ENCODE results near the gene PERP.
"Not testable (repeated sequence)": the region's sequence is repeated elsewhere in the genome, so short reads cannot be mapped to it uniquely, and the experiment has no call there.

PERP gene

DNA sequence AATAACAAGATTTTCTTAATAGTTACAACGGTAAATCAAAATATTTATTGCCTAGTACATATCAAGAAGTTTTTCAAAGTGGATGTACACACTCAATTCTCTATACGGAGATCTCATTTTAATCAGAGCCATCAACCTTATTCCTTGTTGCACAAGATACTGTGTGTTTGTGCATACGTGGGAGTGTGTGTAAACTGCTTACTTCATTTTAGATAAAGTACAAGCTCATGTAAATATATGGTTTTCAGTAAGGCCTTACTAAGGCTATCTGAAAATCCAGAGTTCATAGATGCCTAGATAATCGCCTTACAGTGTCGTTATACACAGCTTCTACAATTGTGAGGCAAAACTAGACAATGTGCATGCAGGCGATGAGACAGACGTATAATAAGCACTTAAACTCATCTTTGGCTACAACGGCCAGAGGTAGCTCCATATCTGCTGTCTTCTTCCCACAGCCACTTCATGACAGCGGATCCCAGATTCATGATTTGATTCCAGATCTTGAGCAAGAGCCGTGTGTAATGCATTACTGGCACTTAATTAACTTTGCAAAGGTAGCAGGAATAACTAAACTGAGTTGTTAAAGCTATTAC lies 2.5 kb downstream of the PERP start:
- peak; percentile 28 for DNase-seq

DNA sequence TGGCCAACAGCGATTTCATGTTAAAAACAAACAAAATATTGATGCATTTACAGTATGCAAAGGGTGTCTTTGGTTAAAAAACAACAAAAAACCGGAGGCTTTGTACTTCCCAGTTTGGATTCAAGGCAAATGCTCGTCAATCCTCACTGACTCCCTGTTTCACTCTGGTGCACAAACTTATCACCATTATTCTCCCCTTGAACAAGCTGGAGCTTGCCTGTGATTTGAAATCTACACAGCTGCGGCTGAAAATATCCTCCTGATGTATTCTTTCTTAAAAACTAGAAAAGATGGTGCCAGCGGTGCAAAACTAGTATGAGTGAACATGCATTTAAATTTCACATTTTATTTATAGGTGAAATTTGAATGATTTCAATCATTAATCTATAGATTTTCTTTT lies 3.3 kb downstream of the PERP start:
- peak; percentile 68 for DNase-seq

DNA sequence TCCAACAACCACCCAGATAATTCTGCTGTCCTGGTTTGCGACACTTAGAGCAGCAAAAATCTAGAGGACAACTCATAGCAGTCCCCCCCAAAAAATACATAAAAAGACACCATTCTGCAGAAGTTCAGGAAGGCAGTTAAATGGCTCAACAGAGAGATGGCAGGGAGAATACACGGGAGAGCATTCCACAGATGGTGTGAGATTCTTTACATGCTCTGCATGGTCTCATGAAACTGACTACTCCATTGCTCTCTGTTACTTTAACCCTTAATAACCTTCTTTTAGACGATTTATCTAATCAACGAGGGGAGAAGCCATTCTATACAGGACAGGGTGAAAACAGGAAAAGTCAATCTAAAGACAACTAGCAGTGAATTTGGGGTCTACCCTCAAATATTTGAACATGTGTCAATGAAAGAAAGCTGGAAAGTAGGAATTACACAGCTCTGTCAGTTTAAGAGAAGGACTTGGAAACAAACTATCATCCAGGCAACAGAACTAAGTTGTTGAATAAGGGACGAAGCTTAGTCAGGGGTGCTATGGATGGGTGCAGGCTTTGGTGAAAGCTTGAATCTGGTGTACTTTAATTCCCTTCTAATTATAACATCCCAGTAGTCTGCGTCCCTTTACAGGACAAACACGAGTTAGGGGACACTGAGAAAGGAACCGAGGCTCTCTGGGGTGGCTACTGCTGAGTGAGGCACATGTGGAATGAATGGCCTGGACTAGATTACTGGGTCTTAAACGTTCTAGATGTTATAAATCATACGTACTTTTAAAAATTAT lies 5.1 kb downstream of the PERP start:
- no peak for DNase-seq

DNA sequence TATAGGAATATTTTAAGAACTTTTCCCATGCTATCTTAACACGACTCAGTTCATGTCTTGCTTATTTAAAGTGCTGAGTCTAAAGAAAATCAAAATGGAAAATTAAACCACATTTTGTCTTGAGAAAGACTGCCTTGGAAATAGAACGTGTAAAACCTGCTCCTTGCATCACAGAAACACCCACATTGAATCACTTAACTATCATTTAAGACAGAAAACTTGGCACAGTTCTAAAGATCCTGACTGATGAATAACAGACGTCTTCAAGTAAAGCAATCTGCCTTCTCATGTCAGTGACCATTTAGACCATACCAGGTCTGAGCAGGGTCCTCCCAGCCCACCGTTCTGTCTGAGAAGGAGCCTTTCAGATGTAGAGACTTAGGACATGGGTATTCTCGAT lies 7.4 kb downstream of the PERP start:
- DNase-seq: no peak

DNA sequence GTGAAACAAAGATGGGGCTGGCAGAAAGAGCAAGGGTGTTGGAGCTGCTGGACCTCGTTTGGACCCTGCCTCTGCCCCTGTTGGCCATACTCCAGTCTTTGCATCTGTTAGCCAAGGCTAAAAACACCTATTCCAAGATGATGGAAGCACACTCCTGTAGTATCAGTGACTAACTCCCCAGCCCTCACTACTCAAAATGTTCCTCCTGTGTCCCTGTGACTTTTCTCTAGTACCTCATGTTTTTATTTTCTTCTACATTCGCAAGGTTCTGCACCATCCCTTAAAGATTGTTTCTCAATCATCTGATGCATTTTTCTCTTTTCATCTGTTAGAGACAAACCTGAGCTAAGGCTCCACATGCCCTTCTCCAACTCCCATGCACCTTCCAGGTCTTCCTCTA lies 8.9 kb downstream of the PERP start:
- DNase-seq: no peak

DNA sequence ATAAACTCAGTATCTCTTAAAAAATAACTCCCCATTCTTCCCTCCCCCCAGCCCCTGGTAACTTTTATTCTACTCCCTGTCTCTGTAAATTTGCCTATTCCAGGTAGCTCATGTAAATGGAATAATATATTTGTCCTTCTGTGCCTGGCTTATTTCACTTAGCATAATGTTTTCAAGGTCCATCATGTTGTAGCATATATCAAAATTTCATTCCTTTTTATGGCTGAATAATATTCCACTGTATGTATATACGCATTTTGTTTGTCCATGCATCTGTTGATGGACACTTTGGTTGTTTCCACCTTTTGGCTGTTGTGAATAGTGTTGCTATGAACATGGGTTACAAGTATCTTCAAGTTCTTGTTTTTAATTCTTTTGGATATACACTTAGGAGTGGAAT lies 13.0 kb downstream of the PERP start:
- DNase-seq: no peak

DNA sequence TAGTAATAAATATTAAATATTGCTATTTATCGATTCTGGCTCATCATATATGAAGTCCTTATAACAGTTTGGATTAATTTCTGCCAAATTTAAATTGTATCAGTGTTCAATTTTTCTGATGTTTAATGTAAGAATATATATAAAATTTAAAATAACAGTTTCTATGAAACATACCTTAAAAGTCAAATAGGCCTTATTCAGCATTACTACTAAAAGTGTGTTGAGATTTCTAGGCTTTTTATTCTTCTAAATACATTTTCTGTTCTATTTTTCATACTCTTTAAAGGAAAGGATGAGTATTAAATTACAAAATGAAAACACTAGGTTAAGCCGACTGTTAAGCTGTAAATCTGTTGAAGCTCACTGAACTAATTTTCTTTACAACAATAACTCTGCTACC lies 13.6 kb downstream of the PERP start:
- no peak for DNase-seq

DNA sequence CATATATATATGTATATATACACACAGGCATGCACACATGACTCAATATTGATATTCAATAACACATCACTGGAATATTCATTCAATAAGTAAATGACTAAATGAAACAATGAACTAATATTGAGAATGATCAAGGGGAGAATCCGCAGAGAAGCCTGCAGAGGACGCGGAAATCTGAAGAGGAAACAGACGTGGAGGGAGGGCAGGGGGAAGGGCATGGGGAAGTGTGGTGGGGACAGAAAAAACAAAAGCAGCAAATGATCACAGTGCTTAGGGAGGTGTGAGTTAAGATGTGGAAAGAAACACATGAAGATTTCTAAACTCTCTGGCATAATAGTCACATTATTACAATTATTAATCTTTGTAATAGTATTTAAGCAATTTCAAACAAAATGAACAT lies 14.5 kb downstream of the PERP start:
- DNase-seq: no peak

DNA sequence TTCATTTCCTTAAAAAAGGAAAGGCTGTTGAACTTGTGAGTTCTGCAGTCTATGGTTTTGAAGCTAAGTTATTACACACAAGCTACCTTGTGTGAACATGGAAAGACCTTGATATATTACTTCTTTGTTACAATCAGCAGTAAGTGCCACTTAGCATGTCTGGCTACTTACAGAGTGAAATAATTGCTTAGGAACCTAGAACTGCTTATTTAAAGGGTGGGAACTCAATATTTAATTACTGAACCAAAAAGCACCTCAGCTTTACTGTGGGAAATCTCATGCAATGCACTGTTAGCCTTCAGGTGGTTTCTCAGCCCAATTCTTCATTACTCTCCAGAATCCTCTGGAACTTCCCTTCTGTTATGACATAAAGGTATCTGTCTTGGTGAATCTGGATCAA lies 17.9 kb downstream of the PERP start:
- no peak for DNase-seq

DNA sequence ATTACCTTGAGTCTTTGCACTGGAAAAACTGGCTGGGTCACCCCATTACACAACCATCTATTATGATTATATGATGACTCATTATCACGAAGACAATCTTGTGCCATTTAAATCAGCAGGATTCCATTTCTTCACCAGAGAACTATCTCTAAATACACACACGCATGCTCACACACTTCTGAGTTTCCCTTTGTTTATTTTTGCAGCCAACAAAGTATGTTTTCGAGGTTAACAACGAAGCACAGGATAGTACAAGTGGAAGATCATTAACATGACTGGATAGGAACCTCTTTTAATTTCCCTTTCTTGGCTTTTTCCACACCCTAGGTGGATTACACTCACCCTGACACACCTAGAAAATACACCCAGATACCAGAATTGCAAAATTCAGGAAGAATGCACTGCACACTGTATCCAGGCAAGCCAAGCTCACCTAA lies 18.9 kb downstream of the PERP start:
- DNase-seq: peak; percentile 86

DNA sequence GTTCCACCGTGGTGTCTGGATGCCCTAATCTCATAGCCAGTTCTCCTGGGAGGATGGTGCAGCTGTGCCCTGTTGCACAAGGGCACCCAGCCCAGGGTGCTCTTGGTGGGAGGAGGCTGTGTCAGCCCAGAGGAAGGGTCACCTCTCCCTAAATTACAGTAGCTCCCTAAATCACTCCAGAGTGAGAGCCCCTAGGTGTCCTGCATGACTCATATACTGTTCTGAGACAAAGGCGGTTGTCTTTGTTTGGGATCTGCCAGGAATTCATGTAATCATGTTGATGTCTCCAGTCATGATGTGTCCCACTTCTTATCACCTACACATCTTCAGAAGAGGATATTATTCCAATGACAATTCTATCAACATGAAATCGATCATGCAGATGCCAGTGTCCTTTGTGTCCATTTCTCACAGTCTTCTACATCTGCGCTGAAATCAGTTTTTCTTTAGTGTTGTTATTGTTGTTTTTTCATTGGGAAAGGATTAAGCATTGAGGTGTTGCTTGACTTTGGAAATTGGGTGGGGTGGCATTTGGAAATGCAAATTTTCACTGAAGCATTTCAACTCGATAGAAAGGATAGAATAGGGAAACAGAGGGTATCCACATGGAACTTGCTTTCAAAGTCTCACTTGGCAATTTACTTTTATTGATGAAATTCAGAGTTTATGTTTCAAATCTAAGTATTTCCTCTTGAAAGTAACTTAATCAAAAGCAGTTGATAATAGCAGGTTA lies 19.5 kb downstream of the PERP start:
- peak; percentile 69 for DNase-seq

DNA sequence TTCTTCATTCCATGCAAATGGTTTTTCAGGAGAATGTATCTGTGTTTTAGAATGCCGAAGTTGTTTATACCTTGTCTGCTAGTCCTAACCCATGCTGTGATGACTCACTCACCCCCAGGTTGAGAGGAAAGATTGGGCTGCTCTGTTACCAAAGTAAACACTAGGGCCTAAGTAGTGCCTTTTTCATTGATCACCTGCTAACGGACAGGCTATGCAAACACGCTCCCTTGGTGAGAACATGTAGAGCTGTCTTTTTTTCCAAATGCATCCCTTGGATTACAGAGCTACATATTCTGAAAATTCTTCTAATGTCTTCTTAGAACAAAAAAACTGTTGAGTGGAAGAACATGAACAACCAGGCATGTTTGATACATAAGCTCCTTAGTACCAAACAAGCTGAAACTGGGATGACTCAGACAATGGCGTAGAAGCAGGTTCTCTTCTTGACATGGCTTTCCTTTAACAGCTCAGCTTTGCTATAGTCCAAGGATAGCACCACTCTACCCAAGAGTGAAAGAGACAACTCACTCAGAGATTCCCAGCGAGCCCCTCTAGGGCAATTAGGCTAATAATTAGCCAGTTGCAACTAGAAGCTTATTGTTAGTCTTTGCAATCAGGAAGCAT lies 20.5 kb downstream of the PERP start:
- DNase-seq: peak; percentile 94

DNA sequence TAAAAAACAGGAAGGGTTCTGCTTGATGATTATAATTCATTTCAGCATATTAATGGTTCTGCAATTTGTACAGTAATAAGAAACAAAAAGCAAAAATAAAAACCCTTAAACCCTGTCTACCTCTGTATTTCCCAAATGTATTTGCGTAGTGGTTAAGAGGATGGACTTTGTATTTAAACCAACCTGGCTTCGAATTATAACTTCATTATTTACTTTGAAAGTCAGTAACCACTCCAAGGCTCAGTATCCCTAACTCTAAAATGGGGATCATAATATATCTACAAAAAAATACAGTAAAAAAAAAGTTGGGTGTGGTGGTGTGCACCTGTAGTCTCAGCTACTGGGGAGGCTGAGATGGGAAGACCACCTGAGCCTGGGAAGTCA lies 21.4 kb downstream of the PERP start:
- no peak for DNase-seq

DNA sequence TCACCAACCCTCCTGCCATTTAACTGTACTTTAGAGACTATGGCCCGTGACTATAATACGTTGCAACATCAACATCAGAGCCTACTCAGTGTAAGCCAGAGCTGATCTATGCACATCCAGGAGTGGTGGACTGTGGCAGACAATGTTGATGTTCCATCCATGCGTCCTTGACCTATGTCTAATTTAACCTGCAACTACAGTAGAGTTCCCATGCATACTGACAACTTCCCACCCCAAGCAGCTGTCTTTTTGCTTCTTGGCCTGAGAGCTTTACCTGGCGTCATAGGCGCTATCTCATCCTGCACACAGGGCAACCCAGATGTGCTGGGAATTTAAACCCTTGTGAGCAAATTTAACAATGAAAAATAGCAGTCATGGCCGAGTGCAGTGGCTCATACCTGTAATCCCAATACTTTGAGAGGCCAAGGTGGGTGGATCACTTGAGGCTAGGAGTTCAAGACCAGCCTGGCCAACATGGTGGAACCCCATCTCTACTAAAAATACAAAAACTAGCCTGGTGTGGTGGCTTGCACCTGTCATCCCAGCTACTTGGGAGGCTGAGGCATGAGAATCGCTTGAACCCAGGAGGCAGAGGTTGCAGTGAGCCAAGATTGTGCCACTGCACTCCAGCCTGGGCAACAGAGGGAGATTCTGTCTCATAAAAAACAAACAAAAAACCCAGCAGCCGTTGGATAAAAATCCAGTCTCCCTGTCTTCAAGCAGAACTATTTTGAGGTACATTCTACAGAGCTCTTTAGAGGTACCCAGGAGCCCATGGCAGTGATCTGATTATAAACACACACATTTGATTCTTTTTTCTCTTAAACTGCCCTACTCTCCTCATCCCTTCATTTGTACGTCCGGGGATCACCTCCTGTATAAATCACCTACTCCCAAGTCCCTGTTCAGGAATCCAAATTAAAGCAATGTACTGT lies 22.0 kb downstream of the PERP start:
- DNase-seq: no peak

DNA sequence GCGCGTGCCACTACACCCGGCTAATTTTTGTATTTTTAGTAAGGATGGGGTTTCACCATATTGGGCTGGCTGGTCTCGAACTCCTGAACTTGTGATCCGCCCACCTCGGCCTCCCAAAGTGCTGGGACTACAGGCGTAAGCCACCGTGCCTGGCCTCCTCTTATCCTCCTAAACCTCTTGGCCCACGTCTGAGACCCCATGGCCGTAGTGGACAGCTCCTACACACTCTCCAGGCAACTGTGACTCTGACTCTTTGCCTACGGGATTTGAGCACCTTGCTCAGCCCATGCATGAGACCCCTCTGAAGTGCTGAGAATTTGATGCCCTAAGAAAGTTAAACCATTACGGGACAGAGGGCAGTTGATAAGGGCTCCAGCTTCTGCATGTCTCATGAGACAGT lies 25.0 kb downstream of the PERP start:
- no peak for DNase-seq

DNA sequence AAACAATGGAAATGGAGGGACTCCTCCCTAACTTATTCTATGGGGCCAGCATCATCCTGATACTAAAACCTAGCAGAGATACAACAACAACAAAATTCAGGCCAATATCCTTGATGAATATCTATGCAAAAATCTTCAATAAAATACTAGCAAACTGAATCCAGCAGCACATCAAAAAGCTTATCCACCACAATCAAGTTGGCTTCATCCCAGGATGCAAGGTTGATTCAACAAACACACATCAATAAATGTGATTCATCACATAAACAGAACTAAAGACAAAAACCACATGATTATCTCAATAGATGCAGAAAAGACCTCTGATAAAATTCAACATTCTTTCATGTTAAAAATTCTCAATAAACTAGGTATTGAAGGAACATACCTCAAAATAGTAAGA lies 27.7 kb downstream of the PERP start:
- not testable (repeated sequence) for DNase-seq

DNA sequence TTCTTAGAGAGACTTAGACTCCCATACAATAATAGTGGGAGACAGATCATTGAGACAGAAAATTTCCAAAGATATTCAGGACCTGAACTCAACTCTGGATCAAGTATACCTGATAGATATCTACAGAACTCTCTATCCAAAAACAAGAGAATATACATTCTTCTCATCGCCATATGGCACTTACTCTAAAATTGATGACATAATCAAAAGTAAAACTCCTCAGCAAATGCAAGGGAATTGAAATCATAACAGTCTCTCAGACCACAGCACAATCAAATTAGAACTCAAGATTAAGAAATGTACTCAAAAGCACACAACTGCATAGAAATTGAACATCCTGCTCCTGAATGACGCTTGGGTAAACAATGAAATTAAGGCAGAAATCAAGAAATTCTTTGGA lies 28.7 kb downstream of the PERP start:
- DNase-seq: no peak

DNA sequence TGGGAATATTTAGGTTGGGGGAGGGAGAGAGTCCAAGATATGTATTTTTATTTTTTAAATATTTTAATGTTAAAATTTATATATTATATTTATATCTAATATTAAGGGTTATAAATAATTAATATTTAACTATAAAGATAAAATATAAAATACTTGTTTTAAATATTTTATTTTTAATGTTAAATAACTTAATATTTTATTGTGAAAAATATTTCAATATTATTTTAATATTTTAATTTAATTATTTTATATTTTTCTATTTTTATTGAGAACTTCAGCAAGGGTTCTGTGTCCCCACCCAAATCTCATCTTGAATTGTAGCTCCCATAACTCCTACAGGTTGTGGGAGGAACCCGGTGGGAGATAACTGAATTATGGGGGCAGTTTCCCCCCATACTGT lies 34.0 kb downstream of the PERP start:
- DNase-seq: no peak

DNA sequence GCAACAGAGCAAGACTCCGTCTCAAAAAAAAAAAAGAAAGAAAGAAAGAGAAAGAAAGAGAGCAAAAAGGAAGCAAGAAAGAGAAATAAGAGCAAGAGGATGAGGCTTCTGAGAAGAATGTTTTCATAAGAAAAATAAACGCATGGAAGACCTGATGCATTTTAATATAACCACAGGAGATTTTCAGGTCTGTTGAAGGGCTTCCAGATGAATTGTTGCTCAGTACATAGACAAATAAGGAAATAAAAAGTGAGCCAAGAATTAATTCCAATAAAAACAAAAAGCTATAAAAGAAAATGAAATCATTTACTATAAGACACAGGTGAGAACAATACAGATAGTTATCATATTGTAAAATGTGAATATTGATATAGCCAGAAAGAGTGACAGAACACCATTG lies 43.5 kb downstream of the PERP start:
- no peak for DNase-seq

DNA sequence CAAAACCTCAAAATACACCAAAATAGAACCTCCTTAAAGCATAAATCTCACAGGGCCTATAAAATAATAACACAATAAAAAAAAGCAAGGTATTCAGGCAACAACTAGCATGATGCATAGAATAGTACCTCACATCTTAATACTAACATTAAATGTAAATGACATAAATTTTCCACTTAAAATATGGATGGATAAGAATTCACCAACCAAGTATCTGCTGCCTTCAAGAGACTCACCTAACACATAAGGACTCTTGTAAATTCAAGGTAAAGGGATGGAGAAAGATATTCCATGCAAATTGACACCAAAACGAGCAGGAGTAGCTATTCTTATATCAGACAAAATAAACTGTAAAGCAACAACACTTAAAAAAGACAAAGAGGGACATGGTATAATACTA lies 52.2 kb downstream of the PERP start:
- DNase-seq: no peak

DNA sequence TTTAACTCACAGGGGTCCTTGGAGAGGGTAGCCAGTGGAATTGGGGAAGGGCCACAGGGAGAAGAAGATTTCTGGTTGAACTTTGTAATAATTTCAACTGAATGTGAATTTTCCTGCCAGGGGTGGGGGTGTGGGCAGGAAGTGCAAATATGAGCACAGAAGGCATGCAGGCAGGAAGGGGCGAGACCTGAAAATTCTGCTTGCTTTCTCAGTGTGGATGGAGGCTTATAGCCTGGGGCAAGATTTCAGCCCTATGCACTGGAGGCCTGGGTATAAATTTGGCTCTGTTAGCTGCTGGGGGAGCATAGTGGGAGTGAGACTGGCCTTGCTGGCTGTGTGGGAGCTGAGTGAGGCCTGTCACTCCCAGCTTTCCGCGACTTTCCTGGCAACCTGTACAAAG lies 54.4 kb downstream of the PERP start:
- no peak for DNase-seq

DNA sequence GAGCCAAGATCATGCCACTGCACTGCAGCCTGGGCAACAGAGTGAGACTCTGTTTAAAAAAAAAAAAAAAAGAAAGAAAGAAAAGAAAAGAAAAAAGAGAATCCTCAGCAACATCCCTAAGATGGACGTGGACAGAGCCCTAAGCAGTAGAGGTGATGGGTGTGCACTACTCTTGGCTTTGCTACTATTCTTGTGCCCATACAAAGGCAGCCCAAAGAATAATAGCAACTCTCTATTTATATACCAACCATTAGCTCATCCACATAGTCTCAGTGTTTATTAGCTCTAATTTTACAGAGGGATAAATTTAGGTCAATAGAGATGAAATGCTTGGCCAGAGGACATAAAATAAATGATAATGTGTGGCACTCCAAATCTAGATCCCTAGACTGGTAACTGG lies 62.2 kb downstream of the PERP start:
- DNase-seq: no peak

DNA sequence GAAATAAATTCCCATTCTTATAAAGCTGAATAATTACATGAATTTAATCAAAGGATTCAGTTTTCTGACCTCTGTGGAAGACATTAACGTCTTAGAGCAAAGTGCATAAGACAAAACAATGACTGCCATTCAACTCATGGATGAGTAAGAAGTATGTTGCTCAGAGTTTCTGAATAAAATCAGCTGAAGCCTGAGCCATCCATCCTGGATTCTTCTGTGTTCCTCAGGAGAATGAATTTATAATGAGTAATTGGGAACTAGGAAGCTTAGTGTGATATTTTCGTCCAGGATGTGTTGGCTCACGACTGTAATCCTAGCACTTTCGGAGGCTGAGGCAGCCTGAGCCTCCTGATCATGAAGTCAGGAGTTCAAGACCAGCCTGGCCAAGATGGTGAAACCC lies 62.8 kb downstream of the PERP start:
- no peak for DNase-seq

All from NCI-H345 (cell line).